ENCODE data around the gene PGLYRP2.

PGLYRP2 gene

DNA sequence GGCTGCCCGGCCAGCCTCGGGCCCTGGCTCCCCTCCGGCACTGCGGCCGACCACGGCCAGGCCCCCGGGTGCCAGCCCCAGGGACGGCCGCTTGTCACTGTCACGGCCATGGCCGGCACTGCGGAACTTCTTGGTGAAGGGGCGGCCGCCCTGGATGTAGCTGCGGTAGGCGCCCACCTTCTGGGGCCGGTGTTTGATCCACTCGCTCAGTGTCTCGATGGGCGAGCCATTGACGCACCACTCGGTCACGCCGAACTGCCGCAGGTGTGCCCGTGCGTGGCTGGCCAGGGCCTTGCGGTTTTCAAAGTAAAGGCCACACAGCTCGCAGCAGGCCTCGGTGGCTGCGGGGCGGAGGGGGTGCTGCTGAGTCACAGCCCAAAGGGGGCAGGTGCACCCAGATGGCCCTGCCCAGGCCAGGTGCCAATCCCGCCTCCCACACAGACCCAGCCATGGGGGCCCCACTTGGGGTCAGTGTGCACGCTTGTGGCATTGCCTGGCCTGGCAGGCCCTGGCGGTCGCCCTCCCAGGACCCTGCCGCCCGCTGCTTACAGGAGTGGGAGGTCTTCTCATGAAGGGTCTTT, 54.5 kb downstream of the PGLYRP2 start:
- TF ChIP-seq CTCF (conservative IDR thresholded peaks at IDR 0.05; ENCODE audit: low read depth, low read length): no peak
- no peak overlapping the region for H3K4me3 ChIP-seq (ENCODE audit: low read length)
- DNase-seq (ENCODE audit: low read depth): no peak

GRCh38 chr19:15424121-15424520, 55.2 kb downstream of the PGLYRP2 start:
- H3K4me3 ChIP-seq (ENCODE audit: low read length): no peak overlapping the region
- DNase-seq (ENCODE audit: low read depth): no peak
- no peak for TF ChIP-seq CTCF (conservative IDR thresholded peaks at IDR 0.05; ENCODE audit: low read depth, low read length)

DNA sequence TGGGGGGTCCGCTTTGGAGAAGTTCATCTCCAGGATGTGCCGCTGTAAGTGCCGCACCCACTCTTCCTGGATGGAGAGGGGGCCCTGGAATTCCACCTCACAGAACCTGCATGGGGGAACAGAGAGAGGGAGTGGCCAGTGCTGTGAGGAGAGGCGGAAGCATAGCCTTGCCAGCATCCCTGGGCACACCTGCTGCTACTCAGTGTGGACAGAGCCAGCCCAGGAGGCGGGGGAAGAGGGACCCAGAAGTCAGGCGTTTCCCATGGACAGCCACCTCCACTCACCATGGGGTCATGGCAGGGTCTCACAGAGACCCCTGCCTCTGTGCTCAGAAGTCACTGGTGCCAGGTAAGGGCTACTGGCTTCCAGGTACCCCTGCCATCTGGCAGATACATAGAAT, 56.2 kb downstream of the PGLYRP2 start:
- no peak for DNase-seq (ENCODE audit: low read depth)
- no peak overlapping the region for H3K4me3 ChIP-seq (ENCODE audit: low read length)
- no peak for TF ChIP-seq CTCF (conservative IDR thresholded peaks at IDR 0.05; ENCODE audit: low read depth, low read length)

GRCh38 chr19:15422296-15423075, 56.8 kb downstream of the PGLYRP2 start:
- H3K4me3 ChIP-seq (ENCODE audit: low read length): no peak overlapping the region
- TF ChIP-seq CTCF (conservative IDR thresholded peaks at IDR 0.05; ENCODE audit: low read depth, low read length): no peak
- DNase-seq (ENCODE audit: low read depth): no peak

GRCh38 chr19:15421721-15422260, 57.5 kb downstream of the PGLYRP2 start:
- no peak for DNase-seq (ENCODE audit: low read depth)
- no peak for TF ChIP-seq CTCF (conservative IDR thresholded peaks at IDR 0.05; ENCODE audit: low read depth, low read length)
- no peak overlapping the region for H3K4me3 ChIP-seq (ENCODE audit: low read length)

- no peak for DNase-seq (ENCODE audit: low read depth)
- TF ChIP-seq CTCF (conservative IDR thresholded peaks at IDR 0.05; ENCODE audit: low read depth, low read length): no peak
- no peak overlapping the region for H3K4me3 ChIP-seq (ENCODE audit: low read length)
These were observed 58.1 kb downstream of the PGLYRP2 start for GRCh38 chr19:15421136-15421695.
